ENCODE results near the gene SMYD3.

GRCh38 chr1:245984390-245985155 lies 522.5 kb downstream of the SMYD3 start:
- TF ChIP-seq, protein P1, sequence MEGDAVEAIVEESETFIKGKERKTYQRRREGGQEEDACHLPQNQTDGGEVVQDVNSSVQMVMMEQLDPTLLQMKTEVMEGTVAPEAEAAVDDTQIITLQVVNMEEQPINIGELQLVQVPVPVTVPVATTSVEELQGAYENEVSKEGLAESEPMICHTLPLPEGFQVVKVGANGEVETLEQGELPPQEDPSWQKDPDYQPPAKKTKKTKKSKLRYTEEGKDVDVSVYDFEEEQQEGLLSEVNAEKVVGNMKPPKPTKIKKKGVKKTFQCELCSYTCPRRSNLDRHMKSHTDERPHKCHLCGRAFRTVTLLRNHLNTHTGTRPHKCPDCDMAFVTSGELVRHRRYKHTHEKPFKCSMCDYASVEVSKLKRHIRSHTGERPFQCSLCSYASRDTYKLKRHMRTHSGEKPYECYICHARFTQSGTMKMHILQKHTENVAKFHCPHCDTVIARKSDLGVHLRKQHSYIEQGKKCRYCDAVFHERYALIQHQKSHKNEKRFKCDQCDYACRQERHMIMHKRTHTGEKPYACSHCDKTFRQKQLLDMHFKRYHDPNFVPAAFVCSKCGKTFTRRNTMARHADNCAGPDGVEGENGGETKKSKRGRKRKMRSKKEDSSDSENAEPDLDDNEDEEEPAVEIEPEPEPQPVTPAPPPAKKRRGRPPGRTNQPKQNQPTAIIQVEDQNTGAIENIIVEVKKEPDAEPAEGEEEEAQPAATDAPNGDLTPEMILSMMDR (IDR thresholded peaks at IDR 0.05) = no peak
- TF ChIP-seq POLR2A (IDR thresholded peaks at IDR 0.05; ENCODE audit: low read depth) (no peak), EP300 (IDR thresholded peaks at IDR 0.05) (no peak), POLR2AphosphoS5 (IDR thresholded peaks at IDR 0.05) (no peak)
